HG02943 (cell line): ENCODE data around the gene SND1.

Experiments used
- ATAC-seq: cut with Tn5 transposase; IDR thresholded peaks from one replicate; pipeline ENCODE4 v1.9.1; 2021; ENCODE audit warnings: mild to moderate bottlenecking, low read depth, moderate library complexity; ENCODE audit not compliant: unreplicated experiment

The SND1 gene

DNA sequence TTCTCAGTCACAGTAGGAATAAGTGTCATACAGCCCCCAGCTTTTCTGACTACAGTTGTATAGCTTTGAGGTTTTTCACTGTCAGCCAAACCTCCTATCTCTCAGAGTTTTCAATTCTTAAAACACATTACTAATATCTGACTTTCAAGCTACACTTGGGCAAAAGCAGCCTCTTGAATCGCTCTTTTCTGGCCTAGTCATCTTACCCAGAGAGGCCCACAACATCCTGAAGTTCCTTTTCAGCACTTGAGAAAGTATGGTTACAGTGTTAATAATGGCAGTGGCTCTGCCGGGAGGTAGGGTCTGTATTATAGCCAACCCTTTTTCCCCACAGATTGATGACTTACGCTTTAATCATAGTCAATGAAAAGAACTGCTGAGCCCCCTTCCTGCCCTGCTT is 198.2 kb downstream of the SND1 start:
- ATAC-seq, result no peak

GRCh38 chr7:127854383-127854782 is 202.4 kb downstream of the SND1 start:
- ATAC-seq, result no peak

DNA sequence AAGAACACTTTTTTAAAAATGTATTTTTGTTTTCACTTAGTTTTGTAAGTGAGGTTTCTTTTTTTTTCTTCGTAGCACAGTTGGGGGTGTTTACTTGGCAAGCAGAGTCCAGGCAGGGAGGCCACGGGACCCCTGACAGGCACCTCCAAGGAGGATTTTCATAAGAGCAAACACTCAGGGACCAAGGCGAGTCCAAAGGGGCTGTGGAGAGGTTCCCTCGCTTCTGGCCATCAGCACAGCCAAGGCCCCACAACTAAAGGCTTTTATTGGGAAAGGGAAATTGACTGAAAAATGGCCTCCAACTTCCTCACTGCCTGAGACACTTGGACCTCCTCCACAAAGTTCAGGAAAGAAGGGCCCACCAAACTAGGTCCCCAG is 205.5 kb downstream of the SND1 start:
- ATAC-seq, result no peak

DNA sequence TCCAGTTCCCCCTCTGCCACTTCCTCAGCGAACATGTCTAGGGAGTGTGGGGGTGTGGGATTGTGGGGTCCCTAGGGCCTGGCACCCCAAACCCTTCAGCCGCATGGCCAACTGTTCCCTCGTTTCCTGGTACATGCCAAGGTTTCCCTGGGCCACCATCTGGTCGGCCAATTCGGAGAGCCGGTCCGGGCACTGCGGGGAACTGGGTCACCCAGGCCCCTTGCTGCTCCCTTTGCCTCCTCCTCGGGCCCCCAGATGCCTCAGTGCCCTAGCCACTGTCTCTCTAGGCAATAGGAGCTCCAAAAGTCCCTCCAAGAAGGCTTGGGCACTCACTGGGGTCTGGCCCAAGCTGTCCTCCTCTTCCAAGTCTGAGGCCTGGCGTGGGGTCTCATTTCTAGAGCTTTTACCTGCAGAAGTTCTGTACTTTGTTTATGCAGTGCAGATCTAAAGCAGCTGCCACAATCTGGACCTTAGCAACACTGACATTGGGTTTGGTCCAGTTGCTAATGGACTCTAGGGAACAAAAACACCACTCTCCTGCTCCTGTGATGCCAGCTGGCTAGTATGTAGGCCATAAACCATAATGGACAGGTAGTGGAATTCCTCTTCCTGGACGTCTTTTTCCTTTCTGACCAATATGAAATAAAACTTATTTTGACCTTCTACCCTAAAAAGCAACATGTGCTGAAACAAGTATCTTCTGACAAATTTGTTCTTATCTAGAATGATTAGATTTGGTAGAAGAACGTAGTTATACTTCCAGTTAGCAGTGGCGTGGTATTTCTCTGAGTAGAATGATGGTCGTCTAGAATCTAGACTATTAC is 206.3 kb downstream of the SND1 start:
- ATAC-seq, result no peak

DNA sequence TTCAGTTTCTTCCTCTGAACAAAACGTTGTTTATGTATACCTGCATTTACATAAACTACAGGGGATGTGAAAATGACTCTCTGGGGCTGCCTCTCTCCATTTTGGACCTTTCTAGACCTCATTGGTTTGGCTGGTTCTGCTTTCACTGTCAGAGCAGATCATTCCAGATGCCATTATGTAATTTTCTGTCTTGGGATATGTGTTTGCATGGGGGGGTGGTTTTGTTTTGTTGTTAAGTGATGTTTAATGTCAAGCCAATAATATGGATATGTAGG is 206.9 kb downstream of the SND1 start:
- ATAC-seq, result no peak

DNA sequence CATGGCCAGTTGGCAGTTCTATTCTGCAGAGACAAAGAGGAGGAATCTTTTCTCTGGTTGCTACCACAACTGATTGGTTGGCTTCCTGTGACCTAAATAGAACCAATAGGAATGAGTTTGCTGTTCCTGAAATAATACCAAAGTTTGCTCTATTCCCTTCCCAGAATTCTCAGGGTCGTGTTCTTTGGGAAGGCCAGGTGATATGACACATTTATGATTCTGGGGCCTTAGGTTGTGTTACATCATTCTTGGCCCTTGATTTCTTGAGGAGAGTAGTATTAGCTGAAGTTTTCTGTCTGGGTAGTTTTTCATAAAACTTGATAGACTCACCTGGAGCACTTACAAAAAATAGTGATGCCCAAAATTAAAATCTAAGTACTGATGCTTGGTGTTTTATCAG is 207.3 kb downstream of the SND1 start:
- no peak for ATAC-seq

DNA sequence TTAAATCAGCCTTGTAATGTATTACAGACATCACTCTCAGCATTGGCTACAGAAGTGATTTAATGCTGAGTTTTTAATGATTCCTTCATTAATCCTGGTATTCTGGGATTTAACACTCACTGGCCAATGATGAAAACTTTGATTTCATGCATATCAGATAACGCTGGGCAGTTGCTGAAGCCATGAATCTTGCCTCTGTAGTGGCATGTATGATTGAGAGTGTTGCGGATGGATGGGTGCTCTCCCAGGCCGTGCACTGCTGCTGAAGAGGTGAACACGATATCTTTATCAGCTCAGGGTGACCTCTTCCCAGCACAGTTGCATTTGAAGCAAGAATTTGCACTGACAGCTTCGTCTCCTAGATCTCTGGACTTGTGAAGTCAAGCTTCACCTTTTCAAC is 210.5 kb downstream of the SND1 start:
- ATAC-seq, result no peak

DNA sequence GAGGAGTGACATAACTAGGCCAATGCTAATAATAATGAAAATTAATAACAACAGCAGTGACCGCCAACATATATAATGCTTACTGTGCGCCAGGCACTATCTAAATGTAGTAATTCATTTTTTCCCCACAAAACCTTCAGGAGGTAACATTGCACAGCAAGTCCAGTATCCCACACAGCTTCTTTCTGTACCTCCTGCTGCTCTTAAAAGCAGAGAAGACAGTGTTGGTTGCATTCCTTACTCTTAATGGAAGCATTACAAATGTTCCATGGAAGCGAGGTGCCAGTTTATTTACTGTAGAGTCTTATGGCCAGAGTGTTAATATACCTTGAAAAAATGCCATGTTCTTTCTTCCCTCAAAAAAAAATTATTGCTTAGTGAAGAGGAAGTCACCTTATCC is 211.1 kb downstream of the SND1 start:
- no peak for ATAC-seq

DNA sequence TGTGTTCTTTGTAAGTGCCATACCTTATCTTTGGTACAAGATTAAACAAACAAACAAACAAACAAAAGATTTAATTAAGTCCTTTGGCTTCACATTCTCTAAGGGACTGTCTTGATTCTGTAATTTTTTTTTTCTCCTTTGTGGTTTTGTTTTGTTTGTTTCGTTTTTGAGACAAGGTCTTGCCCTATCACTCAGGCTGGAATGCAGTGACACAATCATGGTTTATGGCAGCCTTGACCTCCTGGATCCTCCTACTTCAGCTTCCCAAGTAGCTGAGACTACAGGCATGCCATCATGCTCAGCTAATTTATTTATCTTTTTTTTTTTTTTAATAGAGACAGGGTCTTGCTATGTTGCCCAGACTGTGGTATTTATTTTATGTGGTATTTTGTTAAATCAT is 213.5 kb downstream of the SND1 start:
- no peak for ATAC-seq

DNA sequence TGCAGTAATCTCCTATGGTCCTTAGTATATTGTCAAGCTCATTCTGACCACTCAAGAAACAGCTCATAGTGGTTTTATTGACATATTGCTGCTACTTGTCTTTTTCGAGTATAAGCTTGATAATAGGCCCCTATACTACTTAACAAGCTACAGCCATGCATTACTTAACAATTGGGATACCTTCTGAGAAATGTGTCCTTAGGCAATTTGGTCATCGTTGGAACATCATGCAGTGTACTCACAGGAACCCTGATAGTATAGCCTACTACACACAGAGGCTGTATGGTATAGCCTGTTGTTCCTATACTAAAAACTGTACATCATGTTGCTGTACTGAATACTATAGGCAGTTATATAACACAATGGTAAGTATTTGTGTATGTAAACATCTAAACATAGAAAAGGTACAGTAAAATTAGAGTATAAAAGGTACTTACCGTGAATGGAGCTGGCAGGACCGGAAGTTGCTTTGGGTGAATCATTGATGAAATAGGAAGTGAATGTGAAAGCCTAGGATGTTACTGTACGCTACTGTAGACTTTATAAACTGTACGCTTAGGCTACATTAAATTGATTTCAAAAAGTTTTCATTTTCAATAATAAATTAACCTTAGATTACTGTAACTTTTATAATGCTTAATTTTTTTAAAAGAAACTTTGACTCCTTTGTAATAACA is 218.4 kb downstream of the SND1 start:
- peak; percentile 58 for ATAC-seq

GRCh38 chr7:127871226-127871625 is 219.2 kb downstream of the SND1 start:
- ATAC-seq, result no peak

DNA sequence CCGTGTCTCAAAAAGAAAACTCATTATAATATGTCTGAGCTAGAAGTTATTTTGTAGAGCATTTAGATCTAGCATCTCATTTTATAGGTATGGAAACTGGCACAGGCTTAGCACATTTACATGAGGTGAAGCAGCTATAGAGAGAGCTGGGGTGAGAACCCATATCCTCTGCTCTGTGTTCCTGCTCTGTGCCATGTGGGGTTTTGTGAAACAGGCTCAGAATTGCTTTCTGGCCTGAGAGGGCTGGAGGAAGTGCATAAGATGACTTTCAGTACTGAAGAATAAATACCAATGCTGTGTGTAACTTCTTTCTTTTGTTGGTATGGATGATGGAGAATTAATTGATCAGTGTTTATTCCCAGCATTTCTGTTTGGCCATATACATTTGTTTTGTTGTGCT is 220.1 kb downstream of the SND1 start:
- ATAC-seq, result peak; percentile 59

GRCh38 chr7:127873151-127873550 is 221.2 kb downstream of the SND1 start:
- no peak for ATAC-seq

DNA sequence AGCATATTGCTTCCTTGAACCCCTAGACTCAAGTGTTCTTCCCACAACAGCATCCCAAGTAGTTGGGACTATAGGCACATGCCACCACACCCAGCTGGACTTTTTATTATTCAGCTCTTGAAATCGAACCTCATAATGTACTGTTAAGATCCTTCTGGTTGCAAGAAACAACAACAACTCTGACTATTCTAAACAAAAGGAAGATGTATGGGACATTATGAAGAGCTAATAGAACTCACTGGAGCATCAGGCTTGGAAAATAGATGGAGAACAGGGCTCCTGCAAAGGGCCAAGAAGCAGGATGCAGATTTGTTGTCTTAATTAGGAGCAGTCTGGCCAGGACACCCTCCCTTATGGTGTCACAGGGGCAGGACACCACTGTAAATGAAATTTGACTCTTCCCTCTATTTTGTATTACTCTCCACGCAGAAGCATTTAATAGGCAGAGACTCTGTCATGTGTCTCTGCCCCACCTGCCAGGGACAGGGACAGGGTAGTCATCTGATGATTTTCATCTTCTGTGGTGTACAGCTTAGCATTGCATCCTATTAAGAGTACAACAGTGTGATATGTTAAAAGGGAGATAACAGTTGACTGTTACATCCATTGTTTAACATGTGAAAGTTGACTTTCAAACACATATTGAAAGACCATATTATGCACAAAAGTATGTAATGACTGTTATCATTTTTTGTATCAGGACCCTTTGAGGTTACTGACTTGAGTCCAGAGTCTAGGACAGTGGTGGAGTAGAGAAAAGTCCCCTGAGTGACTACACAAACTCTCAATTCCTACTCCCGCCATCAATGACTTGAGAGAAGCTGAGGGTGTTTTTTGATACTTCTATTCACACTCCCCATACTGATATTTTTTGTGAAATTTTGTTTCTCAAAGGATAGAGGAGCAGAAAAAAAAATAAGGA is 222.0 kb downstream of the SND1 start:
- ATAC-seq, result no peak

DNA sequence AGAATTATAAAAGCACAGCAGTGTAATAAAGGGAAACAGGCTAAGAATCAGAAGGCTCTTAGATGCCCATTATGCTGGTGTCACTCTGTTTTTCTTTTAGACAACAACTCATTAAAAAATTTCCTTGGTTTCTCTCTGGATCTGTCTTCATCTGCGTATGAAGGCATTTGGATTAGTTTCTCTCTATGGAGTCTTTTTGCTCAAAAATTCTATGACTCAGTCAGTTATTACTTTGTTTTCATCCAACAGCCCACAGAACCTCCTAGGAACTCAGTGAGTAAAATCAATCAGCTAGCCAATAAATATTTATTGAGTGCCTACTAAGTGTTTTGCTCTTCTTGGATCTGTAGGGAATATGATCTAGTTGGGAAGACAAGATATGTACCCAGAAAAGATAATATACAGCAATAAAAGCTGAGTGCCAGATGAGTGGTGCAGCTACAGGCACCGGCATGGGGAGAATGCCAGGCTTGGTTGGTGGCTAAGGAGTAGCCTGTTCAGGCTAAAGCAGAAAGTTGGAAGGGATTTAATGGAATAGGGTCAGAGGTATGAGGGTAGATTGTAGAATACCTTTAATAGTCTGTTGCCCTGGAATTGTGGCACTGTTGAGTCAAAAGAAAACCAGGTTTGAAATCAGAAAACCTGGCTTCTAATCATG is 223.1 kb downstream of the SND1 start:
- no peak for ATAC-seq

GRCh38 chr7:127876393-127876792 is 224.4 kb downstream of the SND1 start:
- ATAC-seq, result no peak

DNA sequence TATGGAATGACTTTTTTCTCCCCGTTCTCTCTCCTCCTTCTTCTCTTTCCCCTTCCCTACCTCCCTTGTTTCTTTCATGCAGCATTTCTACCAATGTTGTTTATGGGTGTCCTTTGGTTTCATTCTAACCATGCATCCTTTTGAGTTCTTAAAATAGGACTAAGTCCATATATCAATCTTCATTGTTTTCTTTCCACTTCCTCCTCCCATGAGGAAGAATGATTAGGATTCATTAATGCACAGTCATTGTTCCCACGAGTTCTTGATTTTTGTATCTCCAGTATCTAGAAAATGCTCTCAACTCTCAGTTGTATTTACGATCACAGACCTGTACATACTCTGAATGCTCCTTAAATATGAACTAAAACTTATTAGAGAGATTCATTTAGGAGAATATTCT is 226.0 kb downstream of the SND1 start:
- ATAC-seq, result no peak

DNA sequence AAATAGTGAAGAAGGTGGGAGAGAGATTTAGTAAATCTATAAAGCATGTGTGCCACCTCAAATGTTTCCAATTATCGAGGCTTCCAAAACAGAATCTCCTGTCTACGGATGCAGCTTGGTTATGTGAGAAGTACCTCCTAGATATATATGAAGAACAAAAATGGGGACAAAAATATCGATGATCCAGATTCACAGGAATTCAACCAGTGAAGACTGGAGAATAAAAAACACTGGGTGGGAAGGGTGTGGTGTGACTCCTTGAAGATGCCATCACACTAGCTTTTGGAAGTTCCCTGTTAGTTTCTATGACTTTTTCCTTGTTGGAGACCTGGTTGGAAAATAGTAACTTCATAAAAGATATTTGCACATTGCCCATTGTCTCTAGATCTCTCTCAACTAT is 226.8 kb downstream of the SND1 start:
- ATAC-seq, result no peak

GRCh38 chr7:127879436-127879835 is 227.4 kb downstream of the SND1 start:
- ATAC-seq, result no peak

- no peak for ATAC-seq
Measured at GRCh38 chr7:127879942-127880341, 227.9 kb downstream of the SND1 start.

GRCh38 chr7:127880454-127880853 is 228.5 kb downstream of the SND1 start:
- ATAC-seq, result no peak
